GM12892 (cell line): Measurements from ENCODE around the gene RSPRY1.

ENCODE experiments used
- DNase-seq: peaks from one replicate; pipeline ENCODE4 v3.0.0; 2011; ENCODE audit not compliant: insufficient read length
- FAIRE-seq: peaks from 2 replicates; lab custom pipeline; 2011; peaks lifted over from hg19 to GRCh38; lab: Jason Lieb, UNC
- POLR2A ChIP-seq: IDR thresholded peaks from 2 replicates; pipeline ENCODE4 v1.6.1; 2011; ENCODE audit warnings: low read depth, low read length, control low read depth
- POLR2AphosphoS5 ChIP-seq: IDR thresholded peaks from 2 replicates; pipeline ENCODE4 v1.6.1; 2011; ENCODE audit warnings: low read depth, low read length, control low read depth
- TAF1 ChIP-seq: IDR thresholded peaks from 2 replicates; pipeline ENCODE4 v1.6.1; 2011; ENCODE audit warnings: low read depth, mild to moderate bottlenecking, control low read depth, low read length, borderline replicate concordance

RSPRY1 gene

DNA sequence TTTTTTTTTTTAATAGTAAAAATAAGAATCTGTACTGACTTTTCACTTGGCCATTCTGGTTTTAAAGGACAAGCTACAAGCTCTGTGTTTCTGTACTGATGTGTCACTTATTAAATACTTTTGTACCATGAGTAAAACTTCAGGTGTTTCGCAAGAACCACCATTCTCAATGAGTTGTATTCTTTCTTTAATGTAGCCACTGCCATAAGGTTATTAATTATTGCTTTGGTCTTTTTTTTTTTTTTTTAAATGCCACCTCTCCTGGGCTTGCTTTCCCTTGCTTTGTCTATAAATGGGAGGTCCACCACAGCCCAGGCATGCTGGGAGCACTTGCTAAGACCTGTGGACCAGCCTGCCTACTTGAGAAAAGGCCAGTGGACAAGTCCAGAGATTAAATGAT is 67.3 kb downstream of the RSPRY1 start:
- no peak for DNase-seq
- no peak for TF ChIP-seq TAF1
- no peak for TF ChIP-seq POLR2A
- no peak for TF ChIP-seq POLR2AphosphoS5
- no peak for FAIRE-seq

DNA sequence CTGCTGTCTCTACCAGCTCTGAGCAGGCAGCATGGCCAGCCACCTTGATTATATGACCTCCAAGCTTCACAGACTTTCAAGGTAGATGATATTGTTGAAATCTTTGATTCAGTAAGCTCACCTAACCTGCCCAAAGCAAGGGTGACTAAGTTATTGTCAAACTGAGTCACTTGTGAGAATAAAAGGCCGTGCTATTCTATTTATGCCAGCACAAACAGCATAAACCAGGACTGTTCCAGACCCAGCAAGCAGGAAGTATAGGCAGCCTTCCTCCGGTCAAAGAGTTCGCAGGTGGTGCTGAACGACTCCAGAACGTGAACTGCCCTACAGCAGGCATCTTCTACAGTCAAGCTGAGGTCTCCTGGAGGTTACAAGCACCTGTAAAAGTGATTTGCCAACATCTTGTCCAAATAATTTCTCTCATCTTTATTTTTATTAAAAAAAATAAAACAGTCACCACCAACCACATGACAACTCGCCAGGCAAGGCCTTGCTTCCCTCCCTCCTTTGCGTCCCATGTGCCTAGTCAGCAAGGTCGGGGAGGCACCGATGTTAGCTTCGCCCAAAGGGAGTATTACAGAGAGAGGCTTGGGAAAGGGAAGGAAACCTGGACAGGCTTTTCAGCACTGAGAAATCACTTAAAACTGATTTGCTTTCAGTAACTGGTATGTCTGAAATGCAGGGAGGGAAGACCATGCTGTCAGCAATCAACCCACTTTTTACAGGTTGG is 69.7 kb downstream of the RSPRY1 start:
- TF ChIP-seq TAF1 (no peak), POLR2A (no peak), POLR2AphosphoS5 (no peak)
- DNase-seq (no peak), FAIRE-seq (no peak)

GRCh38 chr16:57256601-57257395 is 70.7 kb downstream of the RSPRY1 start:
- no peak for DNase-seq
- FAIRE-seq: no peak
- TF ChIP-seq POLR2A: no peak
- no peak for TF ChIP-seq TAF1
- no peak for TF ChIP-seq POLR2AphosphoS5

- no peak for TF ChIP-seq TAF1
- no peak for TF ChIP-seq POLR2AphosphoS5
- no peak for TF ChIP-seq POLR2A
- DNase-seq (no peak), FAIRE-seq (no peak)
Measured at GRCh38 chr16:57257455-57258070, 71.4 kb downstream of the RSPRY1 start.

GRCh38 chr16:57258226-57258909 is 72.2 kb downstream of the RSPRY1 start:
- TF ChIP-seq POLR2AphosphoS5: no peak
- no peak for TF ChIP-seq TAF1
- no peak for TF ChIP-seq POLR2A
- no peak for DNase-seq
- no peak for FAIRE-seq

DNA sequence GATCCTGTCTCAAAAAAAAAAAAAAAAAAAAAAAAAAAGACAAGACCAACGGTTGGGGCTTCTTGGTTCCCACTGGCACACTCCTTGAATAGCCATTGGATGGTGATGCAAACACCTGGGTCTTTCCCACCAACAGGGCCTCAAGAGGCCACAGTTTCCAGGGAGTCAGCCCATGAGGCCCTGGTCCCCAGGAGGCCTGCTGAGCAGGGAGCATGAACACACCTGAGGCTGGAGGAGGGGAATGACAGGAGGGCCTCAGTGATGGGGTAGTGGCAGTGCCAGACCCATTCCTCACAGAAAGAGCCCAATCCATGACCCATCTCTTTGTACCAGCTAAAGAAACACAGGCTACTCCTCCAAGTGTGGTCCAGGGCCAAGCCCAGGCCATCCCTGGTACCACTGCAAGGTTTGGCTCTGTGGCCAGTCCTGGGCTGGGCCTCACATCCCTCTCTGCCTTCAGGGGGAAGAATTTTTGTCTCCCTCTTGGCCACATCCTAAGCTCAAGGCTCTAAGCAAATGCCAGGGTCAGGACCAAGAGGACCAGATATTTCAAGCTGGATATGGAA is 72.9 kb downstream of the RSPRY1 start:
- no peak for FAIRE-seq
- no peak for TF ChIP-seq POLR2A
- no peak for TF ChIP-seq POLR2AphosphoS5
- no peak for TF ChIP-seq TAF1
- no peak for DNase-seq

GRCh38 chr16:57260294-57260929 is 74.3 kb downstream of the RSPRY1 start:
- no peak for DNase-seq
- FAIRE-seq: peak; percentile 42
- TF ChIP-seq POLR2A (no peak), TAF1 (no peak), POLR2AphosphoS5 (no peak)

DNA sequence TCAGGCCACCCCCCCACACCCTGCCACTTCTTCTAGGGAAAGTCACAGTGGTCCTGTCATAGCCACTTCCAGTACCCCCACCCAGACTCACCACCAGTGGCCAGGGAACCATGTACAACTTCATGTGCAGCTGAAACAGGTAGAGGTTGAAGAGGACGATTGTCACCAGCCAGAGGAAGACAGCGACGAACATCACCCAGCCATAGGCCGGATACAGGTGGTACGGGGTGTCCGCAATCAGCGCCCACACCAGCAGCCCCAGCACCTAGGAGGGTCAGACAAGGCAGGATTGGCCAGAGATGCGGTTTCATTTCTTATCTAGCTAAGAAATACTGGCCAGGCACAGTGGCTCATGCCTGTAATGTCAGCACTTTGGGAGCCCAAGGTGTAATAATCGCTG is 75.7 kb downstream of the RSPRY1 start:
- DNase-seq: no peak
- FAIRE-seq: no peak
- TF ChIP-seq POLR2A (no peak), TAF1 (no peak), POLR2AphosphoS5 (no peak)

DNA sequence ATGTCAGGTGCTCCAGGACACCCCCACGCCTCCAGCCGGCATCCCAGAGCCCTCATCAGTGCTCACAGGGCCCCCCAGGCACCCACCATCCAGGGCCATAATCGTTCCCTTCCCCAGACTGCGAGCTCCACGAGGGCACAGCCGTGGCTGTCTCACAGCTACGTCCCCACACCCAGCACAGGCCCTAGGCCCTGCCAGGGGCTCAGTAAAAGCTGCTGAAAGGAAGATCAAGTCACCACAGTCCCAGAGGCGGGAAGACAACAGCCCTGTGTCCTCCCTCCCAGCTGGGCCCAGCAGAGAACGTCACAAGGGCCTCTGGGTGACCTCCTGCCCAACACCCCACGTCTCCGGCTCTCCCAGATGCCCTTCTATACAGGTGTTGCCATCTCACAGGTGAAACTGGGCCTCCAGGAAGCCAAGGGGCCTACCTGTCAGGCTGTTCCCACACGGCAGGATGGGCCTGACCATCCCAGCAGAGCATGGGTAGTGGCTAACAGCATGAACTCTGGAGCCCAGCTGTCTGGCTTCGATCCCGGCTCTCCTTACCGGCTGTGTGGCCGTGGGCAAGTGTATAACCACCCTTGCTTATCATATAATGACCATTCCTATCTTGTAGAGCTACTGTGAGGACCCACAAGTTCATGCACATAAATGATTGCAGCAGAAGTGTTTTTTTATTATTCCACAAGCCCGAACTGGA is 76.9 kb downstream of the RSPRY1 start:
- no peak for DNase-seq
- FAIRE-seq: no peak
- TF ChIP-seq POLR2AphosphoS5 (no peak), POLR2A (no peak), TAF1 (no peak)
